ENCODE results near the gene DYRK1B. TPM values are rescaled to one million over a fixed set of nuclear protein-coding genes. Genes with fewer than 3 reads are reported as not detected.

DYRK1B gene
- total RNA-seq, 1 experiment from 2014 or later = 11.8 TPM

DNA sequence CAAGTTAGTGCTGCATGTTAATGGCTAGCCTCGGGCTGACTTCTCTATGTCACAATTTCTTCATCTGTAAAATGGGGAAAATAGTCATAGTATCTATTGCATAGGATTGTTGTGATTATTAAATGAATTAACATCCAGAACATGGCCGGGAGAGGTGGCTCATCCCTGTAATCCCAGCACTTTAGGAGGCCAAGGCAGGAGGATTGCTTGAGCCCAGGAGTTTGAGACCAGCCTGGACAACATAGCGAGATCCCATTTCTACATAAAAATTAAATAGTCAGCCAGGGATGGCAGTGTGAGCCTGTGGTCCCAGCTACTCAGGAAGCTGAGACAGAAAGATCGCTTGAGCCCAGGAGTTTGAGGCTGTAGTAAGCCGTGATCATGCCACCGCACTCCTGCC, 34.0 kb upstream of the DYRK1B start:
- Mint-ChIP-seq H3K9me3 (ENCODE audit: unreplicated experiment) (no peaks in the 10 kb centered on the region), H3K4me1 (ENCODE audit: insufficient read depth, unreplicated experiment) (no peaks in the 10 kb centered on the region), H3K36me3 (ENCODE audit: insufficient read depth, unreplicated experiment) (no peaks in the 10 kb centered on the region), H3K27me3 (ENCODE audit: insufficient read depth, unreplicated experiment) (peaks cover 10% of the 10 kb centered on the region), H3K4me3 (ENCODE audit: unreplicated experiment) (no peak overlapping the region), H3K27ac (ENCODE audit: low read depth, unreplicated experiment) (no peak overlapping the region)
- no peak for DNase-seq (ENCODE audit: unreplicated experiment)
- BruUV-seq (replicated peaks) = no TSS peak
- intact Hi-C loops (cut with micrococcal nuclease) = no loop called here
- TF ChIP-seq, protein P1, sequence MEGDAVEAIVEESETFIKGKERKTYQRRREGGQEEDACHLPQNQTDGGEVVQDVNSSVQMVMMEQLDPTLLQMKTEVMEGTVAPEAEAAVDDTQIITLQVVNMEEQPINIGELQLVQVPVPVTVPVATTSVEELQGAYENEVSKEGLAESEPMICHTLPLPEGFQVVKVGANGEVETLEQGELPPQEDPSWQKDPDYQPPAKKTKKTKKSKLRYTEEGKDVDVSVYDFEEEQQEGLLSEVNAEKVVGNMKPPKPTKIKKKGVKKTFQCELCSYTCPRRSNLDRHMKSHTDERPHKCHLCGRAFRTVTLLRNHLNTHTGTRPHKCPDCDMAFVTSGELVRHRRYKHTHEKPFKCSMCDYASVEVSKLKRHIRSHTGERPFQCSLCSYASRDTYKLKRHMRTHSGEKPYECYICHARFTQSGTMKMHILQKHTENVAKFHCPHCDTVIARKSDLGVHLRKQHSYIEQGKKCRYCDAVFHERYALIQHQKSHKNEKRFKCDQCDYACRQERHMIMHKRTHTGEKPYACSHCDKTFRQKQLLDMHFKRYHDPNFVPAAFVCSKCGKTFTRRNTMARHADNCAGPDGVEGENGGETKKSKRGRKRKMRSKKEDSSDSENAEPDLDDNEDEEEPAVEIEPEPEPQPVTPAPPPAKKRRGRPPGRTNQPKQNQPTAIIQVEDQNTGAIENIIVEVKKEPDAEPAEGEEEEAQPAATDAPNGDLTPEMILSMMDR (IDR thresholded peaks at IDR 0.05; ENCODE audit: unreplicated experiment) = no peak
- POLR2A ChIA-PET = interaction anchor here (0.7 kb wide), 1 partner anchor 710 kb away, joined by 3 read pairs; no protein-coding TSS in a partner anchor
- CTCF ChIA-PET = interaction anchor here (0.5 to 1.3 kb wide), 2 partner anchors 24 to 1831 kb away, joined by 3 read pairs; no protein-coding TSS in a partner anchor

DNA sequence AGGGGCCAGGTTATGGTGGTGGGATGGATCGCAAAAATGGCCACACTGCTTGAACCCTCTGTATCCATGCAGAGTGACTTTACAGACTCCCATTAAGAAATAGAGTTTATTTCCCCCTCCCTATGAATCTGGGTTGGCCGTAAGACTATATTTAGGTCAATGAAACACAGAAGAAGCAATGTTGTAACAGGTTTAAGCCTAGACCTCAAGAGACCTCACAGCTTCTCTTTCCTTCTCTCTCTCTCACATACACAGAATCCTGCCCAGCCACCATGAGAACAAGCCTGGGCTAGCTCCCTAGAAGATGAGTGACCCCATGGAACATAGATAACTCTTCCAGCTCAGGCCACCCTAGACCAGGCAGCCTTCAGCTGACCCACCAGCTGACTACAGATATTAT, 33.2 kb upstream of the DYRK1B start:
- Mint-ChIP-seq H3K27ac (ENCODE audit: low read depth, unreplicated experiment) (no peak overlapping the region), H3K27me3 (ENCODE audit: insufficient read depth, unreplicated experiment) (peaks cover 14% of the 10 kb centered on the region), H3K9me3 (ENCODE audit: unreplicated experiment) (no peaks in the 10 kb centered on the region), H3K4me3 (ENCODE audit: unreplicated experiment) (no peak overlapping the region), H3K4me1 (ENCODE audit: insufficient read depth, unreplicated experiment) (no peaks in the 10 kb centered on the region), H3K36me3 (ENCODE audit: insufficient read depth, unreplicated experiment) (no peaks in the 10 kb centered on the region)
- DNase-seq (ENCODE audit: unreplicated experiment) = no peak
- intact Hi-C loops (cut with micrococcal nuclease) = no loop called here
- POLR2A ChIA-PET = interaction anchor here (0.7 kb wide), 1 partner anchor 1706 kb away, joined by 3 read pairs; no protein-coding TSS in a partner anchor
- TF ChIP-seq, protein P1 (IDR thresholded peaks at IDR 0.05; ENCODE audit: unreplicated experiment) = no peak
- BruUV-seq (replicated peaks) = no TSS peak
- CTCF ChIA-PET = interaction anchor here (0.5 to 1.3 kb wide), 3 partner anchors 21 to 1832 kb away, joined by 3 read pairs; partner anchors contain the start of gene FBL

DNA sequence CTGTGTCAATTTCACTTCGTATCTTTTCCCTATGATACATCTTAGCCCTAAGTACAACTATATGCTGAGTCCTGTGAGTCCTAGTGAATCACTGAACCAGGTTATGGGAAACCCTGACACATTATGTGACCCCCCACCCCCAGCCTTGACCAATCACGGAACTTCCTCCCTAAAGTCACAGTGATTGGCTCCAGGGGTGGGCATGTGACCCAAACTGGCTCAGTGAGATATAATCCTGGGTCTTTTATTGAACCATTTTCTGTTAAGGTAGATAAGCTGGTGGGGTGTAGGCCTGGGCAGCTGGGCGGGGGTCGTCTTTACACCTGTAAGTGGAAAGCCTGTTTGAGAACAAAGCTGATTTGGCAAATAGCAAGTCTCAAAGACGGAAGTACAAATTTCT, 32.0 kb upstream of the DYRK1B start:
- no TSS peak for BruUV-seq (replicated peaks)
- peaks cover 14% of the 10 kb centered on the region for H3K27me3 Mint-ChIP-seq (ENCODE audit: insufficient read depth, unreplicated experiment)
- no peaks in the 10 kb centered on the region for H3K9me3 Mint-ChIP-seq (ENCODE audit: unreplicated experiment)
- no peaks in the 10 kb centered on the region for H3K4me1 Mint-ChIP-seq (ENCODE audit: insufficient read depth, unreplicated experiment)
- CTCF ChIA-PET = interaction anchor here (1.7 kb wide), 1 partner anchor 104 kb away, joined by 6 read pairs; the partner anchor contains the start of gene PSMC4
- no peak overlapping the region for H3K4me3 Mint-ChIP-seq (ENCODE audit: unreplicated experiment)
- H3K27ac Mint-ChIP-seq (ENCODE audit: low read depth, unreplicated experiment) = no peak overlapping the region
- H3K36me3 Mint-ChIP-seq (ENCODE audit: insufficient read depth, unreplicated experiment) = no peaks in the 10 kb centered on the region
- intact Hi-C loops (cut with micrococcal nuclease) = no loop called here
- TF ChIP-seq, protein P1 (IDR thresholded peaks at IDR 0.05; ENCODE audit: unreplicated experiment) = no peak
- no peak for DNase-seq (ENCODE audit: unreplicated experiment)
- POLR2A ChIA-PET = interaction anchor here (0.6 kb wide), 1 partner anchor 11 kb away, joined by 3 read pairs; no protein-coding TSS in a partner anchor

DNA sequence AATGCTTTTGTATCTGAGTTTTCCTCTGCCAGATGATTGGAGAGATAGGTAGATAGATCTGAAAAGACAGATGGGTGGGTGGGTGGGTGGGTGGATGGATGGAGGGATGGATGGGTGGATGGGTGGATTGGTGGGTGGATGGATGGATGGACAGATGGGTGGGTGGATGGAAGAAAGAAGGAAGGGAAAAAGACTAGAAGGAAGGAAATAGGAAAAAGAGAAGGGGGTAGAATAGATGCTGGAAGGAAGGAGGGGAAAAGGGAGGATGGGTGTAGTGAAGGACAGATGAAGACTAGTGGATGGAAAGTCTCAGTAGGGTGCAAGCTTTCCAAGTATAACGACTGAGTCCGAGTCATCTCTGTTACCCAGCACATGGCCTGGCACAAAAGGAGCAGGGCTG, 31.2 kb upstream of the DYRK1B start:
- intact Hi-C loops (cut with micrococcal nuclease) = no loop called here
- POLR2A ChIA-PET = no interaction called here
- H3K36me3 Mint-ChIP-seq (ENCODE audit: insufficient read depth, unreplicated experiment) = no peaks in the 10 kb centered on the region
- DNase-seq (ENCODE audit: unreplicated experiment) = no peak
- no TSS peak for BruUV-seq (replicated peaks)
- no peaks in the 10 kb centered on the region for H3K9me3 Mint-ChIP-seq (ENCODE audit: unreplicated experiment)
- H3K4me3 Mint-ChIP-seq (ENCODE audit: unreplicated experiment) = no peak overlapping the region
- H3K4me1 Mint-ChIP-seq (ENCODE audit: insufficient read depth, unreplicated experiment) = no peaks in the 10 kb centered on the region
- no peak overlapping the region for H3K27ac Mint-ChIP-seq (ENCODE audit: low read depth, unreplicated experiment)
- TF ChIP-seq, protein P1 (IDR thresholded peaks at IDR 0.05; ENCODE audit: unreplicated experiment) = no peak
- peaks cover 14% of the 10 kb centered on the region for H3K27me3 Mint-ChIP-seq (ENCODE audit: insufficient read depth, unreplicated experiment)
- CTCF ChIA-PET = interaction anchor here (1.7 kb wide), 1 partner anchor 105 kb away, joined by 6 read pairs; the partner anchor contains the start of gene PSMC4

All from MCF 10A (cell line).